Sigmoid colon (tissue), 7 donors: Measurements from ENCODE around the gene ZNF638. TPM values are rescaled to one million over a fixed set of nuclear protein-coding genes. Genes with fewer than 3 reads are reported as not detected.

Source experiments
- DNase-seq: peaks from one replicate; pipeline ENCODE4 v3.0.0-alpha.2; 2019
- H3K27ac ChIP-seq, 4 donors: fragments of 200-600 bp; sonication (generic); one replicate each; pipeline ENCODE4 v1.5.1; 2016 to 2019; ENCODE audit warnings: mild to moderate bottlenecking in 1 of 4
- H3K27me3 ChIP-seq, 3 donors: fragments of 200-600 bp; sonication (generic); one replicate each; pipeline ENCODE4 v1.5.1; 2019; ENCODE audit warnings: mild to moderate bottlenecking in 1 of 3
- H3K36me3 ChIP-seq, 4 donors: fragments of 200-600 bp; sonication (generic); one replicate each; pipeline ENCODE4 v1.5.1; 2016 to 2019
- H3K4me1 ChIP-seq, 4 donors: fragments of 200-600 bp; sonication (generic); one replicate each; pipeline ENCODE4 v1.5.1; 2017 to 2019
- H3K4me3 ChIP-seq, 4 donors: fragments of 200-600 bp; sonication (generic); one replicate each; pipeline ENCODE4 v1.5.1; 2017 to 2019; ENCODE audit warnings: mild to moderate bottlenecking in 2 of 4, moderate library complexity in 1 of 4
- H3K9me3 ChIP-seq, 4 donors: fragments of 200-600 bp in 3 of 4; sonication (generic) in 3 of 4; one replicate each; pipeline versions ENCODE4 v1.5.1 to v1.6.1; 2013 to 2019
- EP300 ChIP-seq, 4 donors: sonication (generic); formaldehyde crosslinking; IDR thresholded peaks; one replicate each; pipeline ENCODE4 v1.6.1; 2017; ENCODE audit warnings: antibody characterized with exemption in 4 of 4
- POLR2A ChIP-seq, 2 donors: fragments of 450-650 bp; IDR thresholded peaks; one replicate each; pipeline ENCODE4 v1.6.1; 2016; ENCODE audit warnings: antibody characterized with exemption in 2 of 2, mild to moderate bottlenecking in 2 of 2, moderate library complexity in 2 of 2
- POLR2AphosphoS5 ChIP-seq, 4 donors: sonication (generic); formaldehyde crosslinking; IDR thresholded peaks; one replicate each; pipeline ENCODE4 v1.6.1; 2017; ENCODE audit warnings: antibody characterized with exemption in 4 of 4
- WGBS, 2 donors: extraction: QIAGEN DNeasy Blood & Tissue Kit; methylation state at CpG; one replicate each; pipeline ENCODE4 v1.1.7; 2013; 5-methylcytosine and 5-hydroxymethylcytosine counted together
- intact Hi-C: fragments of 100-400 bp; cut with DNase I; formaldehyde crosslinking; loops from one replicate; pipeline ENCODE4 v1.15.1; 2023
- polyA plus RNA-seq, 3 donors: library from polyadenylated mRNA; stranded (reverse); fragments of 200-250 nt; gene quantifications; one replicate each; pipeline ENCODE4 v1.2.3, GENCODE V29; 2013
- total RNA-seq, 4 donors: library from RNA; depleted of rRNA; stranded (reverse); fragments of >200 nt; gene quantifications; one replicate each; pipeline ENCODE4 v1.1.0, GENCODE V29; 2016
- TF ChIP-seq, protein P1 (sequence below), 4 experiments: fragments of 450-650 bp in 3 of 4; fragments of 200-600 bp in 1 of 4; IDR thresholded peaks; one replicate each; pipeline ENCODE4 v1.5.1; 2016 to 2019; ENCODE audit warnings: antibody characterized with exemption in 4 of 4, mild to moderate bottlenecking in 3 of 4, moderate library complexity in 2 of 4
- donor health status: healthy with polysubstance abuse.
- donor health status: Bipolar disorder and iron deficiency.
- donor health status: healthy.

ZNF638 gene
- total and polyA plus RNA-seq, 7 donors = 28.7 to 184 (median 161) TPM

- H3K27me3 ChIP-seq = no peaks in the 10 kb centered on the region
- H3K36me3 ChIP-seq = peaks cover 11 to 79% (median 16%) of the 10 kb centered on the region in 4 donors
- no peak overlapping the region for H3K4me3 ChIP-seq
- no peak overlapping the region for H3K27ac ChIP-seq
- DNase-seq = no peak
- peaks cover 0 to 10% (median 0%) of the 10 kb centered on the region in 4 donors for H3K4me1 ChIP-seq
- no peaks in the 10 kb centered on the region for H3K9me3 ChIP-seq
- intact Hi-C loops = no loop called here
- WGBS, 2 donors = 98% methylated on average over 6 of the region's 6 CpGs
- TF ChIP-seq POLR2A (IDR thresholded peaks at IDR 0.05) (no peak), POLR2AphosphoS5 (IDR thresholded peaks at IDR 0.05) (no peak), EP300 (IDR thresholded peaks at IDR 0.05) (no peak)
- TF ChIP-seq, protein P1, sequence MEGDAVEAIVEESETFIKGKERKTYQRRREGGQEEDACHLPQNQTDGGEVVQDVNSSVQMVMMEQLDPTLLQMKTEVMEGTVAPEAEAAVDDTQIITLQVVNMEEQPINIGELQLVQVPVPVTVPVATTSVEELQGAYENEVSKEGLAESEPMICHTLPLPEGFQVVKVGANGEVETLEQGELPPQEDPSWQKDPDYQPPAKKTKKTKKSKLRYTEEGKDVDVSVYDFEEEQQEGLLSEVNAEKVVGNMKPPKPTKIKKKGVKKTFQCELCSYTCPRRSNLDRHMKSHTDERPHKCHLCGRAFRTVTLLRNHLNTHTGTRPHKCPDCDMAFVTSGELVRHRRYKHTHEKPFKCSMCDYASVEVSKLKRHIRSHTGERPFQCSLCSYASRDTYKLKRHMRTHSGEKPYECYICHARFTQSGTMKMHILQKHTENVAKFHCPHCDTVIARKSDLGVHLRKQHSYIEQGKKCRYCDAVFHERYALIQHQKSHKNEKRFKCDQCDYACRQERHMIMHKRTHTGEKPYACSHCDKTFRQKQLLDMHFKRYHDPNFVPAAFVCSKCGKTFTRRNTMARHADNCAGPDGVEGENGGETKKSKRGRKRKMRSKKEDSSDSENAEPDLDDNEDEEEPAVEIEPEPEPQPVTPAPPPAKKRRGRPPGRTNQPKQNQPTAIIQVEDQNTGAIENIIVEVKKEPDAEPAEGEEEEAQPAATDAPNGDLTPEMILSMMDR (IDR thresholded peaks at IDR 0.05) = no peak
Measured at GRCh38 chr2:71358931-71359671, 27.5 kb downstream of the ZNF638 start.

- TF ChIP-seq POLR2A (IDR thresholded peaks at IDR 0.05) (no peak), POLR2AphosphoS5 (IDR thresholded peaks at IDR 0.05) (no peak), EP300 (IDR thresholded peaks at IDR 0.05) (no peak)
- TF ChIP-seq, protein P1 (IDR thresholded peaks at IDR 0.05) = no peak
- Histone ChIP-seq H3K4me3 (no peak overlapping the region), H3K4me1 (peaks cover 0 to 6% (median 0%) of the 10 kb centered on the region in 4 donors), H3K9me3 (no peaks in the 10 kb centered on the region), H3K27me3 (no peaks in the 10 kb centered on the region), H3K27ac (no peak overlapping the region), H3K36me3 (peaks cover 12 to 93% (median 19%) of the 10 kb centered on the region in 4 donors)
- intact Hi-C loops = no loop called here
- WGBS, 2 donors = 88 to 93% methylated on average over 3 of the region's 3 CpGs
- DNase-seq = no peak
Measured at GRCh38 chr2:71360434-71360975, 28.9 kb downstream of the ZNF638 start.

DNA sequence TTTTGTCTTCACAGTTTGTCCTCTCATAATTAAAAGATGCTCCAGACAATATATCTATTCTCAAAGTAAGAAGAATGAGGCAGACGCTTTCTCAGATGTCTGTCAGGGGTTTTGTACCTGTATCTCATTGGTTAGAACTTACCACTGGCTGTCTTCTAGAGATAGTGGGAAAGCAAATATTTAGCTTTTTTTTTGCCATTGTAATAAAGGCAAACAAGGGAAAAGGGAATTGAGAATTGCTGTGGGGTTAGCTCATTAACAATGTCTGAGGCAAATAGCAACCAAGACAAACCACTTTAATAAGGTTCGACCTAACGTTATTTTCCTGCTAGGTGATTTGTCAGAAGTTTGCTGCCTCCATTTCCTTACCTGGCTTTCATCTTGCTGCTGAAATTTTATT, 30.0 kb downstream of the ZNF638 start:
- H3K4me3 ChIP-seq = no peak overlapping the region
- peaks cover 19 to 95% (median 23%) of the 10 kb centered on the region in 4 donors for H3K36me3 ChIP-seq
- DNase-seq = no peak
- no peak overlapping the region for H3K27ac ChIP-seq
- no peaks in the 10 kb centered on the region for H3K27me3 ChIP-seq
- 78 to 79% methylated on average over 3 of the region's 3 CpGs for WGBS, 2 donors
- no peaks in the 10 kb centered on the region for H3K9me3 ChIP-seq
- intact Hi-C loops = no loop called here
- TF ChIP-seq POLR2A (IDR thresholded peaks at IDR 0.05) = no peak
- TF ChIP-seq EP300 (IDR thresholded peaks at IDR 0.05) = no peak
- TF ChIP-seq, protein P1 (IDR thresholded peaks at IDR 0.05) = no peak
- TF ChIP-seq POLR2AphosphoS5 (IDR thresholded peaks at IDR 0.05) = no peak
- peaks cover 0 to 6% (median 0%) of the 10 kb centered on the region in 4 donors for H3K4me1 ChIP-seq

DNA sequence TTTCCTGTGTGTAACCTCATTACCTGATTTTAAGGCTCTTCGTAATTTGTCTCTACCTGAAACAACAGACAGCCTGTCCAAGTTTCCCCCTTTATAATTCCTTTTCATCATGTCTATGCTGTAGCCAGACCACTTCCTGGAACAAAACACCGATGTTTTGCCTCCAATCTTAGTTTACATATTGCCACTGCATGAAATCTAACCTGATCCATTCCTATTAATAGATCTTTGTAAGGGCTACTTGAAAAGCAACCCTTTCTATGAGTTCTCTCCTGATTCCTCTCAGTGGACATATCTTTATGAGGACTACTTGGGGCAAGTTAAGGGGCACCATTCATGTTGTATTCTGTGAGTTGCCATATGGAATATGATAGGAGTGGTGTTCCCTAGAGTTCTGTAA, 30.9 kb downstream of the ZNF638 start:
- no peak for TF ChIP-seq EP300 (IDR thresholded peaks at IDR 0.05)
- TF ChIP-seq POLR2AphosphoS5 (IDR thresholded peaks at IDR 0.05) = no peak
- TF ChIP-seq POLR2A (IDR thresholded peaks at IDR 0.05) = no peak
- TF ChIP-seq, protein P1 (IDR thresholded peaks at IDR 0.05) = no peak
- peaks cover 0 to 6% (median 0%) of the 10 kb centered on the region in 4 donors for H3K4me1 ChIP-seq
- intact Hi-C loops = no loop called here
- H3K27ac ChIP-seq = no peak overlapping the region
- H3K9me3 ChIP-seq = no peaks in the 10 kb centered on the region
- WGBS, 2 donors = 64 to 85% methylated on average over 2 of the region's 2 CpGs
- no peak for DNase-seq
- H3K36me3 ChIP-seq = peaks cover 15 to 94% (median 24%) of the 10 kb centered on the region in 4 donors
- H3K4me3 ChIP-seq = no peak overlapping the region
- no peaks in the 10 kb centered on the region for H3K27me3 ChIP-seq
